Activated CD8-positive, alpha-beta memory T cell treated with anti-CD3 and anti-CD28 coated beads, Interleukin-2, amount 50 U/mL, for 4 hours (primary cell): ENCODE measurements around the gene MAZ.

Source experiments
- DNase-seq: peaks from one replicate; pipeline ENCODE4 v3.0.0-alpha.2; 2020

The MAZ gene

DNA sequence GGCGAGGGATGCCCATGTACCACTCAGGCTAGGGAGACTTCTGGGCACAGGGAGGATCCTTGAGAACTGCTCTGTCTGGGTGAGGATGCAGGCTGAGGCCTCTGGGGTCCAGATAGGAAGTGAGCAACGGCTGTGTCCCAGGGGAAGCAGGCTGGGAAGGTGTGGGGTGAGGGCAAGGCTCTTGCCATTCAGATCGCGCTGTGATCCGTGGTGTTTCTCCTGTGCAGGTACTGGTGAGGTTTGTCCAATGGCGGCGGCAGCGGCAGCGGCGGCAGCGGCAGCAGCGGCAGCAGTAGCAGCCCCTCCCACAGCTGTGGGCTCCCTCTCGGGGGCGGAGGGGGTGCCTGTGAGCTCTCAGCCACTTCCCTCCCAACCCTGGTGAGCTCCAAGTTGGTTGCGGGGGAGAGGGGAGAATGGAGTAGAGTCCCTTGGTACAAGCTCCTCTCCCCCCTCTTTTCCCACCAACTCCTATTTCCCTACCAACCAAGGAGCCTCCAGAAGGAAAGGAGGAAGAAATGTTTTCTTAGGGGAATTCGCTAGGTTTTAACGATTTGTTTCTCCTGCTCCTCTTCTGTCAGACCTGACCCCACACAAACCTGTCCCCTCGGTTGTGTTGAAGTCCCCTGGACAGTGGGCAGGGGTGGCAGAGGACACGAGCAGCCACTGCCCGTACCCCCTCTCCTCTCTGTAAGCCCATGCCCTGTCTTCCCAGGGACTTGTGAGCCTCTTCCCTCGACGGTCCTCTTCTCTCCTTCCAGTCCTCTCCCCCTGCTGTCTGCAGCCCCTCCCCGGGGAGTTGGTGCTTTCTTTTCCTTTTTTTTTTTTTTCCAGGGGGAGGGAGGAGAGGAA lies 3.7 kb downstream of the MAZ start:
- DNase-seq, result peak; percentile 64

- DNase-seq, result no peak
Observed at GRCh38 chr16:29810699-29811169, 4.4 kb downstream of the MAZ start.

DNA sequence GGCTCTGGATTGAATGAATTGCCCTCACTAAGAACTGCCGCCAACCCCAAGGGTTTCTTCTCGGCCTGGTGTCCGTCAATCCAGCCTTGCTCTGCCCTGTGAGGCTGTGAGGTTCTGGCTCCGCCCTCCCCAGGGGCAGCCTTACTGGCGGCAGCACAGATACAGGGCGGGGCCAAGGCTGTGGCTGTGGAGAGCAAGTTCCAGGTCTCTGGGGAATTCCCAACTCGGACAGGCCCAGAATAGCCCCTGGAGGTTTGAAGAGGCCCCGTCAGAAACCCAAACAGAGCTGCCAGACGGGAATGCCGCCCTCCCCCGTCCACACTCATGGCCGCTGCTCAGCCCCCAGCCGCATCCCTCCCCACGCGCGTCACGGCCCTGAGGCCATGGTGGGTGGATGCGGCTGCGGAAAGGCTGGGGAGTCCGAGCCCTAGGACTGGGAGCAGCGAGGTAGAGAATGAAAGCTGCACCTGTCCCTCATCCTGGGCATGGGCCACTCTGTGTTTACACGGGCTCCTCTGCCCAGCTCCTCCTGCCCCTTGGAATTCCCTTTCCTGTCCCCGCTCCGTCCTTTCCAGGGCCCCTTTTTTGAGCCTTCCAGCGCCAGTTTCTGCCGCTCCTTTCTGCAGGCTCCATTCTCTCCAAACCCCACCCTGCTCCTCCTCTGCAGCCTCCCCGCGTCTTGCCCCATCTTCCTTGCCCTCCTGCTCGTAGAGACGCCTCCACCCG lies 5.0 kb downstream of the MAZ start:
- DNase-seq, result peak; percentile 68

- peak; percentile 52 for DNase-seq
Observed at GRCh38 chr16:29811896-29812665, 5.8 kb downstream of the MAZ start, which contains the start of gene PRRT2. Gene PRRT2 (plus strand): TSS chr16:29812193. CDS start chr16:29813055, 862 bp downstream.

GRCh38 chr16:29812754-29813643 lies 6.7 kb downstream of the MAZ start:
- DNase-seq, result no peak

GRCh38 chr16:29813644-29814562 lies 7.6 kb downstream of the MAZ start:
- no peak for DNase-seq

- DNase-seq, result no peak
Observed at GRCh38 chr16:29814592-29814991, 8.3 kb downstream of the MAZ start.

GRCh38 chr16:29815032-29815721 lies 8.8 kb downstream of the MAZ start:
- peak; percentile 55 for DNase-seq

DNA sequence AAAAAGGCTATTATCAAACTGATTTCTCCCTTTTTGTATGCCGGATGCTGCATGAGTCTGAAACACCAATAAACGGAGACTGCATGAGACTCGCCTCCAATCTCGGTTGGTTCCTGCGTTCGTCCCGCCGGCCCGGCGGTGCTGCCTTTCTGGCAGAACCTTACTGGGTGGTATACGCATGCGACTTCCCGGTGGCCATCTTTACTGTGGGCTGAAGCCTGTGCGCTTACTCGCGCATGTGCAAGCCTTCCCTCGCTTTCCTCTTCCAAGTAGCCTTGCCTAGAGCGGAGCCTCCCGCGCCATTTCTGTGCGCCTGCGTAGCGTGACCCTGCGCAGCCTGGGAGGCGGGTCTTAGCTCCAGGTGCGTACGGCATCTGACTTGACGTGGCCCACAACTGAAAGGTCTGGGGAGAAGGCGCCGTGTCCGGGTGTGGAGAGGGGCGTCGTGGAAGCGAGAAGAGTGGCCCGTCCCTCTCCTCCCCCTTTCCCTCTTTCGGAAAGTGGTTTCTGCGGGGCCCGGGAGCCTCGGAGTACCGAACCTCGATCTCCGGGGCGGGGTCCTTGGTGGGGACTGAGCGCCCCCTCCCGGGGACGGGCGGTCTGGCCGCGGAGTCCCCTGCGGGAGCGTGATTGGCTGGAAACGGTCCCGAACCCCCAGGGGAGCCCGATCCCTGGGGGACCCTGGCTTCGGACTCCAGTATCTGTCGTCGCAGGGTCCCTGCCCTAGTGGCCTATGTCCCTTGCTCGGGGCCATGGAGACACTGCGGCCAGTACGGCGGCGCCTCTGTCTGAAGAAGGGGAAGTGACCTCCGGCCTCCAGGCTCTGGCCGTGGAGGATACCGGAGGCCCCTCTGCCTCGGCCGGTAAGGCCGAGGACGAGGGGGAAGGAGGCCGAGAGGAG lies 9.7 kb downstream of the MAZ start, which contains the start of gene PAGR1:
TSS of gene PAGR1 (plus strand) at position 360 of the 901 bp plus-strand sequence. CDS start at position 734, 374 bp downstream.
- peak; percentile 97 for DNase-seq

DNA sequence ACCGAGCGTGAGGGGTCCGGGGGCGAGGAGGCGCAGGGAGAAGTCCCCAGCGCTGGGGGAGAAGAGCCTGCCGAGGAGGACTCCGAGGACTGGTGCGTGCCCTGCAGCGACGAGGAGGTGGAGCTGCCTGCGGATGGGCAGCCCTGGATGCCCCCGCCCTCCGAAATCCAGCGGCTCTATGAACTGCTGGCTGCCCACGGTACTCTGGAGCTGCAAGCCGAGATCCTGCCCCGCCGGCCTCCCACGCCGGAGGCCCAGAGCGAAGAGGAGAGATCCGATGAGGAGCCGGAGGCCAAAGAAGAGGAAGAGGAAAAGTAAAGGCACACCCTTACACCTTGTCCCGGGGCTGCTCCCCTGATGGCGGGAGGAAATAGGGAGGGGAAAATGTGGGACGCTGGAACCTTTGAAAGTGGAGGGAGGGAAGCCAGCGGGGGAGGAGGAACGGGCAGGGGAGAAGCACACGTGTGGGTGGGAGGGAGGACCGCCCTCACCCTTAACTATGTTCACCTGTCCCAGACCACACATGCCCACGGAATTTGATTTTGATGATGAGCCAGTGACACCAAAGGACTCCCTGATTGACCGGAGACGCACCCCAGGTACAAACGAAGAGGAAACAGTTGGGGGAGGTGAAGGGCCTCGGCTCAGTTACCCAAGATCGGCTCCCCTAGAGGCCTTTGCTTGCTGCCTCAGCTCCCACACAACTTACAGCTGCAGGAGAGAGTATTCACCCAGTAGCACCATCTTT lies 10.5 kb downstream of the MAZ start:
- DNase-seq, result no peak

GRCh38 chr16:29818082-29818481 lies 11.8 kb downstream of the MAZ start:
- DNase-seq, result no peak

- no peak for DNase-seq
Observed at GRCh38 chr16:29819506-29819905, 13.2 kb downstream of the MAZ start.

DNA sequence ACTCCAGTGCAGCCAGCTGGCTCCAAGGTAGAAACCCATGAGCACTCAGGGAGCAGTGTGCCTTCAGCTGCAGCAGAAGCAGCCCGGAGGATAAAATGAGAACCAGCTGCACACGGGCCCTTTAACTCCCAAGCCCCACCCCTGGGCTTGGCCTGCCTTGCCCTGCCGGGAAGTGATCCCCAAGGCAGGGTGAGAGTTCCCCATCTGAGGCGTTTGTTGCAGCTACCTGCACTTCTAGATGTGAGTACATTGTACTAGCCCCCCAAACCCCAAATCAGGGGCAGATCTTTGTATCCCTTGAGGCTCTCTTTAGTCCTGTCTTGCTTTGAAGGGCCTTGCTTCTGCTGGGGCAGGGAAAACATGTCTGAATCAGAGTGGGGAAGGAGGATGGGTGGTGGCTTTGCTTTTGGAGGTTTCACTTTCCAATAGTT lies 14.0 kb downstream of the MAZ start, which contains the start of gene MVP:
TSS of gene MVP (plus strand) at position 192 of the 431 bp plus-strand sequence. CDS start 10,088 bp downstream, outside the sequence.
- DNase-seq, result no peak

DNA sequence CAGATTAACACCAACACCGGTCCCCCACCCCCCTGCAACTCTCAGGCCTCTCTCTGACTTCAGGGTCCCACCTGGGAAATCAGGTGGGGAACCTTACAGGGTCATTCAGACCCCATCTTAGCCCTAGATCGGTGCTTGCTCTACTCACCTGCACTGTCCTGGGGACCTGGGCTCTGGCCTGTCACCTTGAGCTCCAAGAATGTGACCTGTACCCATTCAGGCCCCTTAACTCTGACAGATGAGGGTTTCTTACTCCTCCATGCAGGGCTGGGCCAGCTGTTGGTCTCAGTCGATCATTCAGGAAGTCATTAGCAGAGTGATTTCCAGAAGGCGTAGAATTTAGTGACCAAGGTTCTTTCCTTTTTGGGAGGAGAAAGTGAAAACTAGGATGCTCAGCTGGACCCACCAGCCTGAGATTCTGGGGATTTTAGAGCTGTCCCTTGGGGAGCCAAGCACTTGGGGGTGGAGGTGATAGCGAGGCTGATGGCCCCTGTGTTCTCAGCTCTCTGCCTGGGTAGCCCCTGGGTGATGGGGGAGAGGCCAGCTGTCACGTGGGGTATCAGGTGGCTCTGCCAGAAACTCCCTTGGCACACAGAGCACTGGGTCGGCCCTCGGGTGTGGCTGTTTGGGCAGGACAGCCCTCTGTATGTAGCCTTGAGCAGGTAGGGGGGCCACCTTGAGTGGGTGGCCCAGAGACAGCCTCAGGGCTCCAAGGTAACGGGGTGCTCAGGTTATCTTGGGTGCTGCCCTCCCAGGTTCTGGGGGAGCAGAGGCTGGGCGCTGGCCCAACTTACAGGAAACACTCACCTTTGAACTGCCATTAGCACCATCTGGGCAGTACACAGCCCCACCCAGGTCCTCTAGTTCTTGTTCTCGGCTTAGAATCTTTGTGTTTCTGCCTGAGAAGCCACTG lies 14.7 kb downstream of the MAZ start:
- no peak for DNase-seq

DNA sequence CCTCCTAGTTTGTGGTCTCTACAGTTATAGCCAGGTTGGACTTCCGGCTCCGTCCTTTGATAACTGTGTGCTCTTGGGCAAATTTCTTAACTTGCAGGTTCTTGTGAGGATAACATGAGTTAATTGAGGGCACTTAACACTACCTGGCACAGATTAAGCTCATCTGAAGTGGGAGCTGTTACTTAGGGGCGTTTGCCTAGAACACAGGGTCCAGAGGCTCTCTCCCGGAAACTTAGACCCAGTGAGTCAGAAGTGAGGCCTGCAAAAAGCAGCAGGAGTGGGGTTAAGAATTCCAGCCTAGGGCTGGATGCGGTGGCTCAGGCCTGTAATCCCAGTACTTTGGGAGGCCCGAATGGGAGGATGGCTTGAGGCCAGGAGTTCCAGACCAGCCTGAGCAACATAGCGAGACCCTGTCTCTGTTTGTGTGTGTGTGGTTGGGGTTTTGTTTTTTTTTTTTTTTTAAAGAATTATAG lies 15.3 kb downstream of the MAZ start:
- no peak for DNase-seq

GRCh38 chr16:29824589-29825144 lies 18.3 kb downstream of the MAZ start:
- no peak for DNase-seq
